Epidermal melanocyte (primary cell): ENCODE data around the gene MSANTD2.

Experiments used
- DNase-seq: peaks from one replicate; pipeline ENCODE4 v3.0.0; 2011; ENCODE audit warnings: low spot score; ENCODE audit not compliant: insufficient read length

The MSANTD2 gene

GRCh38 chr11:124821995-124822730, 22.0 kb upstream of the MSANTD2 start:
- DNase-seq, result no peak

GRCh38 chr11:124817036-124817435, 16.8 kb upstream of the MSANTD2 start:
- DNase-seq, result no peak

GRCh38 chr11:124814739-124815138, 14.5 kb upstream of the MSANTD2 start:
- no peak for DNase-seq

DNA sequence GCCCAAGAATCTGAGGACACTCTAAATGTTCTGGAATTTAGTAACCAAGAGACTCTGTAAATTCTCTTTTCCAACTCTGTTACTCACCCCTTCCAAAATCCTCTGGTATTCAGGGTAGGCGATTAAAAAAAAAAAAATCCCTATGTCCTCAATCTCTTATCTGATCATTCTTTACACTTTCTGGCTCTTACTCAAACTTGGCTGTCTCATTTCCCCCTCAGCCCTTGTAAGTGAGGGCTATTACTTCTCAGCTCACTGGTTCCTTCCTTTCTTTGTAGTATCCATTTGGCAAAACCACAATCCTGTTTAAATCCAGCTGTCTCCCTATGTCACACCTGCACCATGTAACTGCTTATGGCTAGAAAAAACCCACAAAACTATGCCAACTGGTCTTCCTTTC, 12.7 kb upstream of the MSANTD2 start:
- no peak for DNase-seq

DNA sequence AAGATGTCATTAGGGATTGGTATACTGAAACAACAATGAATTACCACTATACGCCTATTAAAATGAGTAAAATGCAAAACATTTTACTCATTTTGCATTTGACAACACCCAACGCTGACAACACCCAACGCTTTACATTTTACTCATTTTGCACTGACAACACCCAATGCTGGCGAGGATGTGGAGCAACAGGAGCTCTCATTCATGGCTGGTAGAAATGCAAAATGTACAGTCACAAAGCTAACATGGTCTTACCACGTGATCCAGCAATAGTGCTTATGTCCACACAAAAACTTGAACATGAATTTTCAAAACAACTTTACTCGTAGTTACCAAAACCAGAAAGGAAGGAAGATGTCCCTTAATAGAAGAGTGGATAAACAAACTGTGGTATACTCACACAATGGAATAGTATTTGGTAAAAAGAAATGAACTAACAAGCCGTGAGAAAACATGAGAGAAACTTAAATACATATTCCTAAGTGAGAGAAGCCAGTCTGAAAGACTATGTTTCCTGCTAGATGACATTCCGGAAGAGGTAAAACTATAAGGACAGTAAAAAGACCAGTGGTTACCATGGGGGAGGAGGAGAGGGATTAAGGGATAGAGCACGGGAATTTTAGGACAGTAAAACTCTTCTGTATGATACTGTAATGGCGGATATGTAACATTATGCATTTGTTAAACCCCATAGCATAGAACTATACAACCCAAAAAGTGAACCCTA, 11.4 kb upstream of the MSANTD2 start:
- no peak for DNase-seq

DNA sequence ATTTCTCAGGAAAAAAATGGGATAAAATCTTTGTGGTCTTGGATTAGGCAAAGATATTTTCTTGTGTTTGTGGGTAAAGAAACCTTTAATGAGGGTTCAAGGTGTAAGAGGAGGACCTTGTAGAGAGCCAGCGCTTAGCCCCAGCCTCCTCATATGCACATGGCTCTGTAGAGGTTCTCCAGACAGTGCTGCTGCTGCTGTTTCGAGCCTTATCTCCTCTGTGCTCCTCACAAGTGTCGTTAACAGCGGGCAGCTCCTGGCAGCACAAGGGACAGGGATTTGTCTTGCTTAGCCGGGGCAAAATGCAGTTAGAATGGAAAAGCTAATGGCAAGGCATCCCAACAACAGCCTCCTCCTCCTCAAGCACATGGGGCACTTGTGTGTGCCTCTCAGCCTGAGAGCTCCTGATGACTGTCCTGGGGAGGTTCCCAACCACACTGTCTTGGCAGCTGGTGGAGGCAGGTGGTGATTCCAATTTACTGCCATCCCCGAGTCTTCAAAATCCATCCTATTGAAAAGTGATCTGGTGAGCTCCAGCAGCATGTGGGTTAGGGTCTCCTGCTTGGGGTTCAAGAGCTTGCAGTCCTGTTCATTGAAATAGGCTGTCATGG, 7.6 kb upstream of the MSANTD2 start:
- no peak for DNase-seq

DNA sequence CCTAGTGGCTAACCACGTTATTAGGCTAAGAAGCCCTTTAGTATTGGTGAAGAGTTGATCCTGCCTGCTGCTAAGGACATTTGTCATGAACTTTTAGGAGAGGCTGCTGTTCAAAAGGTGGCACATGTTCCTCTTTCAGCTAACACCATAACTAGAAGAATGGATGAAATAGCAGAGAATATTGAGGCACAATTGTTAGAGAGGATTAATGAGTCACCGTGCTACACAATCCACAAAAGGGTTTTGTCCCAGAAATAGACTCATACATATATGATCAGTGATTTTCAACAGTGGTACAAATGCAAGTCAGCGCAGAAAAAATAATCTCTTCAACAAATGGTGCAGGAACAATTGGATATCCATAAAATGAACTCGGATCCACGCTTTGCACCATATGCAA, 7.0 kb upstream of the MSANTD2 start:
- DNase-seq, result no peak

DNA sequence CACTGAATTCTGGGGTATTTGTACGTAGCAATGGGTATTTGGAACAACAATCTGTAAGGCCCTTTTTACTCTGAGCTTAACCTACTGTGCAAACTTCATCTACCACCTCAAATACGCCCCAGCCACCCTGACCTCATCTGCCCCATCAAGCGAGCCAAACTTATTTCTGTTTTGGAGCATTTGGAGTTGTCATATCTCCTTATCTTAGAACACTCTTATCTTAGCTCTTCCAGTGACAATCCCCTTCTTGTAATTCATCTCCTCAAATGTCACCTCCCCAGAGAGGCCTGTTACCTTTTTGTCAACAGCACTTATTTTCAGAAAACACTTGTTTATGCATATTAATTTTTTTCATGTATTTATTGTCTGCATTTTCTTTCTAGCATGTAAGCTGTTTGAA, 4.7 kb upstream of the MSANTD2 start:
- DNase-seq, result no peak

- no peak for DNase-seq
Observed at GRCh38 chr11:124801636-124802312, 1.6 kb upstream of the MSANTD2 start.

DNA sequence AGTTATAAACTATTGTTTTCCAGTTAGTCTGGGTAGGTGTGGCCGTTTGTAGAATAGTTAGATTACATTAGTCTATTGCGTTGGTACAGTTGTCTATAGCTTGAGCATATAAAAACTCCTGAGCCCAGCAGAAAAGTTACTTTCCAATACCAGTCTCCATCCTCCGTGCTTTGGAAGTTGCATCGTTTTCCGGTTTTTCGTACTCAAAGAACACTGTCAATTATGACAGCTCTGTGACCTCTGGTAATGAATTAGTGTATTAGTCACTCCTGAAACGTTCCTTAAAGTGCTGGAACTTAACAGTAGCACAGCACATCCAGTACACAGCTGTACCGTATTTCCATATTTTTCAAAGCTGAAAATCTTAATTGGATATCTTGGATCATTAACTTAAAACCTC, 808 bp upstream of the MSANTD2 start:
- DNase-seq, result no peak

GRCh38 chr11:124799348-124800225, 619 bp downstream of the MSANTD2 start:
- DNase-seq, result no peak

- no peak for DNase-seq
Observed at GRCh38 chr11:124798991-124799347, 1.2 kb downstream of the MSANTD2 start.

GRCh38 chr11:124796312-124796711, 3.9 kb downstream of the MSANTD2 start:
- no peak for DNase-seq

- no peak for DNase-seq
Observed at GRCh38 chr11:124793466-124794278, 6.5 kb downstream of the MSANTD2 start.

DNA sequence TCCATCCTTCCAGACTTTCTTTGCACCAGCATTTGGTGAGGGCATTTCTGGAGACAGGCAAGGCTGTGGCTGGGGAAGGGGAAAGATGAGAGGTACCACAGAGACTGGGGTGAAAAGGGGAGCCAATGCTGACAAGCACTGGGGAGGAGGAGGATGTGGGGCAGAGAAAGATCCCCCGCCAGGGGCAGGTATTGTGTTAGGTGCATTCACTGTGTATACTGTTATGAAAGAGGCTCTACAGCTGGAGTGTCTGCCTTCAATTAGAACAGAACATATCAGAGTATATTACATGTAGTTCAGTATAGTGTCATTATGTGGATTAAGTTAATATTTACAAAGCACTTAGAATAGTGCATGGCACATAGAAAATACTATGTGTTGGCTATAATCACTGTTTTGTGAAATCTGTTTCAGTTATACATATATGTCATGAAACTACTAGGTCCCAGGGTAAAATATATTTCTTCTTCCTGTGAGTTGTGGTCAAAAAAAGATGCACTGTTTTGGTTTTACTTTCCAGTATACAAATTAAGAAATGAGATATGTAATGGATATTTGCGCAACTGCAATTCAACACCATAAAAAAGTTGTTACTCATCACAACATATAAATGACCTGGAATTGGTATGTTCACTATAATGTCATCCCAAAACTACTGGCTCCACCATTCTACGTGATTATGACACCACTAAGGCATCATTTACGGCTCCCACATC, 8.4 kb downstream of the MSANTD2 start:
- DNase-seq, result no peak

DNA sequence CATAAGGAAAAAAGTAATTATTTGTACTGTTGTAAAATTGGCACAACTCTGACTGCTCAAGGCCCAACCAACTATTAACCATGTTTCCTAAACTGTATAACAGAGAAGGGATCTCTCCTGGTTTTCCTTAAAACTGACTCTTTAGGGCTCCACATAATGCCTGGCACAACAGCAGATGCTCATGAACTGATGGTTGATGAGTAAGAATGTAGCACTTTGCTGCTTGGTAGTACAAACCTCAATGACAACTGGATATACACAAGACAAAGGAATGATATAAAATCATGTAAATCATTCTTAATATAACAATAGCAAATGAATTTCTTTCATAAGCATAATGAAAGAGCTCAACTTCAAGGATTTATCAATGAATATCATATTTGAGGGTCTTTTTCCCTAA, 11.7 kb downstream of the MSANTD2 start:
- no peak for DNase-seq

GRCh38 chr11:124784051-124784450, 16.2 kb downstream of the MSANTD2 start:
- no peak for DNase-seq

- DNase-seq, result no peak
Observed at GRCh38 chr11:124783002-124783401, 17.2 kb downstream of the MSANTD2 start.

GRCh38 chr11:124779568-124779967, 20.6 kb downstream of the MSANTD2 start:
- no peak for DNase-seq

DNA sequence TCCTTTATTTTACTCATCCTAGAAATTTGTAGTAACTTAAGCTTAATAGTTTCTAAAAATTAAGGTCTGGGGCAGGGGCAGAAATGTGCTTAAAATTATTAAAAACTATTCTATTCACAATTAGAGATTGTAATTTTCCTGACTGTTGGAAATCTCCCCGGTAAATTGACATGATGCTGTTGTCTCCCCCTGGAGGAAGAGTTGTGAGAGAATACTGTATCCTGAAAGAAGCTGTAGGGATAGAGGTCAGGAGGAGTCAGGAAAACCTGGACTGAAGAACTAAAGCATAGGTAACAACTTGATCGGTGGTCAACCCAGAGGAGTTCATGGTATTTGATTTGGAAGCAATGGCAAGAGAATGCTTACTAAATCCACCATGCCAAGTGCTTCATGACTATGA, 21.9 kb downstream of the MSANTD2 start:
- no peak for DNase-seq
